ENCODE measurements around the gene NOXO1. TPM values are rescaled to one million over a fixed set of nuclear protein-coding genes. Genes with fewer than 3 reads are reported as not detected.

Gene NOXO1
- total and polyA plus RNA-seq, 9 of the 15 experiments (the other 6 are each of a cell fraction or from before 2014, with no cell fraction given) = not detected

DNA sequence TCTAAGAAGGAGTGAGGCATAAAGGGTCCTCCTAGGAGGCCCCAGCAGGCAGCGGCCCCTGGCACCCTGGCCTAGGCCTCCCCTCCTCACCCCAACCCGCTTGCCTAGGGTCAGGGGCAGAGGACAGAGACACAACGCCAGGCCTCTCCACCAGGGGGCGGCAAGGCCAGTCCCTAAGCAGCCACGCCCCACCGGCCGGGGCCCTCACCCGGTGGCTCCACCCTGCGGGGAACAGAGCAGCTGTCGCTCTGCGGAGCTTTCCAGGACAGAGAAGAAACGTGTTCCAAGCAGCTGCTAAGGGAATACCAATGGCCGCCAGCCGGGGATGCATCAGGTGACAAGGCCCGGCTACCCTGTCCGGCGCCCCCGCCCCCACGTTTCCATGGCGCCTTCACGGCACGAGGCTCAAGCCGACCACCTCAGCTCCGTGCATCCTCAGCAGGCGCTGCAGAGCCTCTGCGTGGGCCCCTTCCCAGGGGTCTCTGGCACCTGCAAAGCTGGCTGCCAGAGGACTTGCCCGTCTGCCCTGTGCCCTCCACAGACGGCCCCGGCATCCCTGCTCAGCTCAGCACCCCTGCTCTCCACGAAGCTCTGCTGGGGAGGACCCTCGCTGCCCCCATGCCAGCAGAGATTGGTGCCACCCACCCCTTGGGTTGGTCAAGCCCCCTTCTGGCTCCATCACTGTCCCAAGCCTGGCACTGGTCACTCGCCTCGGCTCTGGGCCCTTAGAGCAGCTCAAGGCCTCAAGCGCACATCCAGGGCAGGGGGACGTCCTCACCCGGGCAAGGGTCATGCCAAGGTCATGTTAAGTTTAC, 22.8 kb upstream of the NOXO1 start (continued):
- TF ChIP-seq MEIS2 (IDR thresholded peaks at IDR 0.05; ENCODE audit: partially characterized antibody) (peak; percentile 47), CBX1 (IDR thresholded peaks at IDR 0.05; ENCODE audit: low read depth) (0 out of 2 replicates have a peak, but pooled peaks have one; percentile 68), NEUROD1 (IDR thresholded peaks at IDR 0.05; ENCODE audit: borderline replicate concordance, low read depth, low read length, partially characterized antibody) (peak; percentile 69), POLR2H (tag; IDR thresholded peaks at IDR 0.05; ENCODE audit: low read depth) (no peak), CXXC5 (CRISPR knock-in tag; IDR thresholded peaks at IDR 0.05) (peak; percentile 76), RB1 (IDR thresholded peaks at IDR 0.05; ENCODE audit: low read depth) (peak; percentile 81), ETV6 (IDR thresholded peaks at IDR 0.05; ENCODE audit: borderline replicate concordance in 1 of 2, low read depth in 2 of 2, low read length in 1 of 2) (0 out of 4 replicates have a peak, but pooled peaks of 1 of the 2 experiments have one; percentile 10), ETV6 (CRISPR knock-in tag; IDR thresholded peaks at IDR 0.05; ENCODE audit: borderline replicate concordance) (no peak), POLR3A (IDR thresholded peaks at IDR 0.05; ENCODE audit: borderline replicate concordance, extremely low read depth, insufficient read depth, insufficient read length) (no peak), RBFOX2 (IDR thresholded peaks at IDR 0.05; ENCODE audit: low read depth, low read length) (peak; percentile 65), SREBF1 (IDR thresholded peaks at IDR 0.05; ENCODE audit: borderline replicate concordance, low read depth, low read length) (peak; percentile 80), ATF1 (CRISPR knock-in tag; IDR thresholded peaks at IDR 0.05) (no peak), ATF1 (tag; IDR thresholded peaks at IDR 0.05) (peak; percentile 50), PBX2 (CRISPR knock-in tag; IDR thresholded peaks at IDR 0.05; ENCODE audit: low read depth) (no peak), PBX2 (tag; conservative IDR thresholded peaks at IDR 0.05; ENCODE audit: low read depth) (peak; percentile 25; the same call in 1 of the 2 replicates), HDGF (IDR thresholded peaks at IDR 0.05) (0 out of 2 replicates have a peak, but pooled peaks have one; percentile 4), EGR1 (conservative IDR thresholded peaks at IDR 0.05) (peak; percentile 60), KLF6 (CRISPR knock-in tag; IDR thresholded peaks at IDR 0.05; ENCODE audit: borderline replicate concordance) (peak; percentile 60; the same call in 1 of the 2 replicates), RAD51 (IDR thresholded peaks at IDR 0.05; ENCODE audit: borderline replicate concordance, low read depth) (no peak; the same call in 1 of the 2 replicates), ZNF174 (CRISPR knock-in tag; IDR thresholded peaks at IDR 0.05) (no peak), ETV5 (CRISPR knock-in tag; IDR thresholded peaks at IDR 0.05; ENCODE audit: low read depth) (no peak; the same call in 1 of the 2 replicates), THRAP3 (IDR thresholded peaks at IDR 0.05; ENCODE audit: borderline replicate concordance) (no peak), MTA3 (IDR thresholded peaks at IDR 0.05; ENCODE audit: borderline replicate concordance) (0 out of 2 replicates have a peak, but pooled peaks have one; percentile 38), E2F6 (IDR thresholded peaks at IDR 0.05; ENCODE audit: borderline replicate concordance in 1 of 2, extremely low read depth in 1 of 2, insufficient read depth in 1 of 2, insufficient read length in 1 of 2, low read depth in 1 of 2, low read length in 1 of 2, poor library complexity in 1 of 2, severe bottlenecking in 1 of 2) (peak; percentile 43 to 54), TCF15 (CRISPR knock-in tag; IDR thresholded peaks at IDR 0.05) (no peak)

All from K562 (cell line).